ENCODE results near the gene S100A12. TPM values are rescaled to one million over a fixed set of nuclear protein-coding genes. Genes with fewer than 3 reads are reported as not detected.

S100A12 gene
- total RNA-seq, 1 experiment from 2014 or later: not detected

DNA sequence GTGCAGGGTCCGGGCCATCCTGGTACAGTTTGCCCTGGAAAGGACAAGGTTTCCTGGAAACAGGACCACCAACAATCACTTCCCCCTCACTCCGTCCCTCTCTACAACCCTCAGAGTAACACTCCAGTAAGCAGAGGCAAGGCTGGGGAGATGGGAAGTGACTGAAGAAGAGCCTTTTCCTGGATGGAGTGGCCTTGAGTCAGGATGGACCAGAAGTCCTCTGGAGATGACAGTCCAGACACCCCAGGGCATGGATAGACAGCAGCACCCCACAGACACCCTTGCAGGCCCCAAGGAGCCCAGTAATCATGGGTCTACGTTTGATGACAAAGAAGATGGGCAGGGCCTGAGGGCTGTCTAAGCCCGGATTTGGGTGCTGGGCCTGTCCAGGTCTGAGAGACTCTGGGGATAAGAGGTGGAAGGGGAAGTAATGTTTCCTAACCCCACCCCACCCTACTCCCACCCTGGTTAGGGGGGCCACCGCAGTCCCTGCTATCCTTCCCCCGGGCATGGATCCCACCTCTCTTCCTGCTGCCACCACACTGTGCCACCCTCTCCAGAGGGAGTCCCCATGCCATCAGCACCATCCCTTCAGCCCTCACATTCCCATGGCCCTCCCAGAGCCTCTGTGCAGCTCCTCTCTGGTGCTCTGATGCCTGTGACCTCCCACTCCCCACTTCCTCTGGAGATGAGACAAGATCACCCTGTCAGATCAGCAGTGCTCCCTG, 22.7 kb upstream of the S100A12 start:
- Histone ChIP-seq H3K18ac (ENCODE audit: insufficient read length, low read depth, low read length) (no peak overlapping the region), H2BK20ac (ENCODE audit: low read depth, low read length, poor library complexity, severe bottlenecking) (no peak overlapping the region), H3K27ac (ENCODE audit: insufficient read length, low read depth, low read length) (no peak overlapping the region), H3K79me1 (ENCODE audit: insufficient read depth, low read depth, low read length, poor library complexity, severe bottlenecking) (no peaks in the 10 kb centered on the region), H4K8ac (replicated peaks; ENCODE audit: insufficient read length, low read depth, low read length) (no peak overlapping the region), H2BK12ac (ENCODE audit: insufficient read length, low read depth, low read length) (no peak overlapping the region), H3K27me3 (ENCODE audit: insufficient read depth, low read length) (no peaks in the 10 kb centered on the region), H3K4ac (ENCODE audit: low read depth, low read length) (no peak overlapping the region), H2BK15ac (ENCODE audit: low read depth, low read length) (no peak overlapping the region), H3K14ac (ENCODE audit: insufficient read depth, low read length) (no peak overlapping the region), H3K9me3 (ENCODE audit: control insufficient read depth, low read depth, low read length) (no peaks in the 10 kb centered on the region), H2AK5ac (ENCODE audit: insufficient read length, low read length) (no peak overlapping the region), H2BK5ac (ENCODE audit: insufficient read length, low read length) (no peak overlapping the region), H3K23ac (ENCODE audit: insufficient read length, low read depth, low read length) (no peak overlapping the region), H4K20me1 (ENCODE audit: control insufficient read depth, insufficient read depth, insufficient read length) (no peaks in the 10 kb centered on the region), H4K5ac (ENCODE audit: insufficient read length, low read depth, low read length) (no peak overlapping the region), H3T11ph (ENCODE audit: low read length) (no peak overlapping the region), H3K79me2 (ENCODE audit: insufficient read depth, low read length) (no peaks in the 10 kb centered on the region), H2BK120ac (ENCODE audit: low read depth, low read length, poor library complexity, severe bottlenecking) (no peak overlapping the region), H3K4me1 (ENCODE audit: insufficient read depth, low read length) (peaks cover 3% of the 10 kb centered on the region; the same call in 1 of the 2 replicates), H4K91ac (ENCODE audit: insufficient read length, low read depth, low read length) (no peak overlapping the region), H2AFZ (ENCODE audit: low read length) (no peak overlapping the region), H3K23me2 (ENCODE audit: insufficient read length, low read depth, low read length, poor library complexity, severe bottlenecking) (no peaks in the 10 kb centered on the region), H3K9ac (ENCODE audit: extremely low read depth, insufficient read length, low read length) (no peak overlapping the region), H3K56ac (ENCODE audit: insufficient read length, low read depth, low read length) (no peak overlapping the region), H3K4me2 (ENCODE audit: insufficient read depth, insufficient read length, low read length) (no peak overlapping the region)
- no peak for TF ChIP-seq CTCF (conservative IDR thresholded peaks at IDR 0.05)
- Mint-ChIP-seq H3K4me3 (no peak overlapping the region), H3K36me3 (ENCODE audit: insufficient read depth in 1 of 3, low read depth in 3 of 3) (no peaks in the 10 kb centered on the region; a peak in 1 of 7 replicates), H3K9me3 (no peaks in the 10 kb centered on the region), H3K27ac (peak overlapping the region in 1 of 3 experiments; percentile 72; a peak in 1 of 7 replicates), H3K4me1 (peaks cover 7 to 12% of the 10 kb centered on the region in 2 experiments; a peak in 3 of 4 replicates), H3K27me3 (ENCODE audit: low read depth) (peaks cover 13% of the 10 kb centered on the region)
- no CpG with 5 or more reads among the region's 6 CpGs for WGBS (ENCODE audit: extremely low coverage, insufficient read length, low lambda C conversion rate)
- peak; percentile 20 for DNase-seq

Data from H9 (cell line).